Osteocyte (in vitro differentiated cells): ENCODE data around the gene TLE6. TPM values are rescaled to one million over a fixed set of nuclear protein-coding genes. Genes with fewer than 3 reads are reported as not detected.

Experiments
- DNase-seq: peaks from one replicate; pipeline ENCODE4 v3.0.0; 2021; ENCODE audit warnings: mixed read lengths; ENCODE audit not compliant: unreplicated experiment; ENCODE audit errors: extremely low spot score
- H3K27ac Mint-ChIP-seq: one replicate; pipeline ENCODE4 v1.8.0; 2021; ENCODE audit warnings: mild to moderate bottlenecking, mixed read lengths; ENCODE audit not compliant: unreplicated experiment
- H3K27me3 Mint-ChIP-seq: one replicate; pipeline ENCODE4 v1.8.0; 2021; ENCODE audit warnings: mixed read lengths; ENCODE audit not compliant: unreplicated experiment
- H3K36me3 Mint-ChIP-seq: one replicate; pipeline ENCODE4 v1.8.0; 2021; ENCODE audit warnings: mixed read lengths; ENCODE audit not compliant: unreplicated experiment
- H3K4me1 Mint-ChIP-seq: one replicate; pipeline ENCODE4 v1.8.0; 2021; ENCODE audit warnings: mixed read lengths; ENCODE audit not compliant: unreplicated experiment
- H3K4me3 Mint-ChIP-seq: one replicate; pipeline ENCODE4 v1.8.0; 2021; ENCODE audit warnings: mild to moderate bottlenecking, moderate library complexity, mixed read lengths; ENCODE audit not compliant: unreplicated experiment
- H3K9me3 Mint-ChIP-seq: one replicate; pipeline ENCODE4 v1.8.0; 2021; ENCODE audit warnings: mixed read lengths; ENCODE audit not compliant: unreplicated experiment
- CTCF ChIP-seq: fragments of 200-600 bp; sonication (generic); IDR thresholded peaks from 2 replicates; pipeline ENCODE4 v1.5.0; 2021; ENCODE audit warnings: antibody characterized with exemption, mild to moderate bottlenecking, moderate library complexity
- total RNA-seq: library from RNA; stranded (reverse); gene quantifications from 2 replicates; pipeline ENCODE4 v1.2.1, GENCODE V29; 2021

Gene TLE6
- total RNA-seq, 1 donor from 2014 or later: 1.5 TPM

- Mint-ChIP-seq H3K9me3 (no peaks in the 10 kb centered on the region), H3K4me3 (no peak overlapping the region), H3K27ac (no peak overlapping the region), H3K36me3 (no peaks in the 10 kb centered on the region), H3K4me1 (peaks cover 2% of the 10 kb centered on the region), H3K27me3 (peaks cover 19% of the 10 kb centered on the region)
- TF ChIP-seq CTCF: no peak
- DNase-seq: no peak
These were observed 43.1 kb downstream of the TLE6 start for GRCh38 chr19:3020321-3020960.

- peaks cover 7% of the 10 kb centered on the region for H3K4me1 Mint-ChIP-seq
- H3K4me3 Mint-ChIP-seq: no peak overlapping the region
- DNase-seq: no peak
- no peak overlapping the region for H3K27ac Mint-ChIP-seq
- H3K9me3 Mint-ChIP-seq: no peaks in the 10 kb centered on the region
- H3K36me3 Mint-ChIP-seq: no peaks in the 10 kb centered on the region
- no peak for TF ChIP-seq CTCF
- peaks cover 32% of the 10 kb centered on the region for H3K27me3 Mint-ChIP-seq
These were observed 47.1 kb downstream of the TLE6 start for GRCh38 chr19:3024509-3024869.

- no peak for TF ChIP-seq CTCF
- no peak for DNase-seq
- H3K9me3 Mint-ChIP-seq: no peaks in the 10 kb centered on the region
- H3K4me3 Mint-ChIP-seq: no peak overlapping the region
- H3K27me3 Mint-ChIP-seq: peaks cover 31% of the 10 kb centered on the region
- no peak overlapping the region for H3K27ac Mint-ChIP-seq
- H3K36me3 Mint-ChIP-seq: no peaks in the 10 kb centered on the region
- peaks cover 7% of the 10 kb centered on the region for H3K4me1 Mint-ChIP-seq
These were observed 47.6 kb downstream of the TLE6 start for GRCh38 chr19:3024870-3025548.

GRCh38 chr19:3025549-3025886 lies 48.2 kb downstream of the TLE6 start:
- Mint-ChIP-seq H3K4me1 (peaks cover 7% of the 10 kb centered on the region), H3K27ac (no peak overlapping the region), H3K9me3 (no peaks in the 10 kb centered on the region), H3K27me3 (peaks cover 36% of the 10 kb centered on the region), H3K36me3 (no peaks in the 10 kb centered on the region), H3K4me3 (no peak overlapping the region)
- no peak for DNase-seq
- no peak for TF ChIP-seq CTCF

GRCh38 chr19:3026768-3027167 lies 49.4 kb downstream of the TLE6 start:
- H3K27me3 Mint-ChIP-seq: peaks cover 48% of the 10 kb centered on the region
- H3K27ac Mint-ChIP-seq: no peak overlapping the region
- H3K36me3 Mint-ChIP-seq: no peaks in the 10 kb centered on the region
- TF ChIP-seq CTCF: no peak
- H3K9me3 Mint-ChIP-seq: no peaks in the 10 kb centered on the region
- peaks cover 7% of the 10 kb centered on the region for H3K4me1 Mint-ChIP-seq
- no peak for DNase-seq
- H3K4me3 Mint-ChIP-seq: no peak overlapping the region
